ENCODE measurements around the gene BIVM. TPM values are rescaled to one million over a fixed set of nuclear protein-coding genes. Genes with fewer than 3 reads are reported as not detected.

Gene BIVM
- total and polyA plus RNA-seq, 2 donors (not counting 3 experiments of a cell fraction or from before 2014, with no cell fraction given), result 7.7 to 20.3 TPM

- TF ChIP-seq, protein P1, sequence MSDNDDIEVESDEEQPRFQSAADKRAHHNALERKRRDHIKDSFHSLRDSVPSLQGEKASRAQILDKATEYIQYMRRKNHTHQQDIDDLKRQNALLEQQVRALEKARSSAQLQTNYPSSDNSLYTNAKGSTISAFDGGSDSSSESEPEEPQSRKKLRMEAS (IDR thresholded peaks at IDR 0.05; ENCODE audit: insufficient read depth, insufficient read length), result no peak
- TF ChIP-seq JUN (IDR thresholded peaks at IDR 0.05; ENCODE audit: borderline replicate concordance, insufficient read depth, insufficient read length, low read depth) (no peak), EZH2 (IDR thresholded peaks at IDR 0.05; ENCODE audit: borderline replicate concordance, low read depth, low read length, severe bottlenecking) (no peak), GATA2 (IDR thresholded peaks at IDR 0.05; ENCODE audit: insufficient read depth, insufficient read length, low read depth, low read length) (no peak), POLR2AphosphoS5 (IDR thresholded peaks at IDR 0.05; ENCODE audit: insufficient read depth, low read depth, low read length) (no peak), POLR2A (IDR thresholded peaks at IDR 0.05; ENCODE audit: low read depth, low read length) (no peak), FOS (IDR thresholded peaks at IDR 0.05; ENCODE audit: borderline replicate concordance, insufficient read depth, low read length) (no peak), MYC (IDR thresholded peaks at IDR 0.05; ENCODE audit: low read depth, low read length) (no peak)
- DNase-seq (ENCODE audit: low read depth, low spot score), result no peak
- Histone ChIP-seq H3K4me2 (ENCODE audit: insufficient read depth, low read length) (no peak overlapping the region), H3K79me2 (ENCODE audit: control insufficient read depth, insufficient read depth, low read length) (no peaks in the 10 kb centered on the region), H3K9ac (replicated peaks; ENCODE audit: extremely low read depth, insufficient read depth, low read length) (no peak overlapping the region), H3K36me3 (ENCODE audit: control insufficient read depth in 2 of 2, extremely low read depth in 1 of 2, insufficient read depth in 2 of 2, low read length in 2 of 2) (no peaks in the 10 kb centered on the region), H3K27me3 (ENCODE audit: control insufficient read depth in 2 of 2, insufficient read depth in 2 of 2, low read length in 2 of 2) (no peaks in the 10 kb centered on the region), H2AFZ (ENCODE audit: low read depth, low read length) (no peak overlapping the region), H3K27ac (ENCODE audit: insufficient read depth, low read depth, low read length) (no peak overlapping the region), H4K20me1 (replicated peaks; ENCODE audit: control insufficient read depth, extremely low read depth, insufficient read depth, low read length) (no peaks in the 10 kb centered on the region), H3K9me1 (replicated peaks; ENCODE audit: control insufficient read depth, extremely low read depth, insufficient read depth, low read length) (no peaks in the 10 kb centered on the region), H3K9me3 (replicated peaks; ENCODE audit: control insufficient read depth, insufficient read depth, low read length) (no peaks in the 10 kb centered on the region), H3K4me1 (ENCODE audit: control insufficient read depth, extremely low read depth, insufficient read depth, low read length) (no peaks in the 10 kb centered on the region), H3K4me3 (replicated peaks in 1 of 3; ENCODE audit: insufficient read depth in 1 of 3, low read depth in 1 of 3, low read length in 3 of 3) (no peak overlapping the region)
- dilution Hi-C loops (cut with MboI; ENCODE audit: extremely low pct_ligation_motif_present, low sequenced_read_pairs) (no loop called here), intact Hi-C loops (cut with micrococcal nuclease) (no loop called here)
- FAIRE-seq, result no peak
- BruUV-seq (replicated peaks), result no TSS peak
- POLR2A ChIA-PET, result no interaction called here
- CTCF ChIA-PET, result interaction anchor here (1.3 to 2.4 kb wide), 3 partner anchors 10 to 34 kb away, joined by 3 to 7 read pairs (median 3); no protein-coding TSS in a partner anchor
Observed at GRCh38 chr13:102758842-102759241, 40.1 kb upstream of the BIVM start.

- no peaks in the 10 kb centered on the region for H4K20me1 ChIP-seq (replicated peaks; ENCODE audit: control insufficient read depth, extremely low read depth, insufficient read depth, low read length)
- intact Hi-C loops (cut with micrococcal nuclease) (no loop called here), dilution Hi-C loops (cut with MboI; ENCODE audit: extremely low pct_ligation_motif_present, low sequenced_read_pairs) (no loop called here)
- H3K9ac ChIP-seq (replicated peaks; ENCODE audit: extremely low read depth, insufficient read depth, low read length), result no peak overlapping the region
- ChIA-PET CTCF (no interaction called here), POLR2A (no interaction called here)
- H3K9me1 ChIP-seq (replicated peaks; ENCODE audit: control insufficient read depth, extremely low read depth, insufficient read depth, low read length), result no peaks in the 10 kb centered on the region
- no peak overlapping the region for H3K4me3 ChIP-seq (replicated peaks in 1 of 3; ENCODE audit: insufficient read depth in 1 of 3, low read depth in 1 of 3, low read length in 3 of 3)
- H3K27me3 ChIP-seq (ENCODE audit: control insufficient read depth in 2 of 2, insufficient read depth in 2 of 2, low read length in 2 of 2), result no peaks in the 10 kb centered on the region
- H3K9me3 ChIP-seq (replicated peaks; ENCODE audit: control insufficient read depth, insufficient read depth, low read length), result no peaks in the 10 kb centered on the region
- H2AFZ ChIP-seq (ENCODE audit: low read depth, low read length), result no peak overlapping the region
- no peak overlapping the region for H3K4me2 ChIP-seq (ENCODE audit: insufficient read depth, low read length)
- no peaks in the 10 kb centered on the region for H3K36me3 ChIP-seq (ENCODE audit: control insufficient read depth in 2 of 2, extremely low read depth in 1 of 2, insufficient read depth in 2 of 2, low read length in 2 of 2)
- TF ChIP-seq GATA2 (IDR thresholded peaks at IDR 0.05; ENCODE audit: insufficient read depth, insufficient read length, low read depth, low read length), result no peak
- no peak for TF ChIP-seq POLR2AphosphoS5 (IDR thresholded peaks at IDR 0.05; ENCODE audit: insufficient read depth, low read depth, low read length)
- no peak for TF ChIP-seq CTCF (IDR thresholded peaks at IDR 0.05; ENCODE audit: extremely low read depth in 1 of 2, insufficient read depth in 1 of 2, low read depth in 1 of 2, low read length in 2 of 2)
- TF ChIP-seq MYC (IDR thresholded peaks at IDR 0.05; ENCODE audit: low read depth, low read length), result no peak
- TF ChIP-seq, protein P1 (IDR thresholded peaks at IDR 0.05; ENCODE audit: insufficient read depth, insufficient read length), result no peak
- no peak for TF ChIP-seq JUN (IDR thresholded peaks at IDR 0.05; ENCODE audit: borderline replicate concordance, insufficient read depth, insufficient read length, low read depth)
- no peak for TF ChIP-seq EZH2 (IDR thresholded peaks at IDR 0.05; ENCODE audit: borderline replicate concordance, low read depth, low read length, severe bottlenecking)
- TF ChIP-seq FOS (IDR thresholded peaks at IDR 0.05; ENCODE audit: borderline replicate concordance, insufficient read depth, low read length), result no peak
- no peak for TF ChIP-seq POLR2A (IDR thresholded peaks at IDR 0.05; ENCODE audit: low read depth, low read length)
- no TSS peak for BruUV-seq (replicated peaks)
- H3K4me1 ChIP-seq (ENCODE audit: control insufficient read depth, extremely low read depth, insufficient read depth, low read length), result no peaks in the 10 kb centered on the region
- H3K27ac ChIP-seq (ENCODE audit: insufficient read depth, low read depth, low read length), result no peak overlapping the region
- DNase-seq (ENCODE audit: low read depth, low spot score) (no peak), FAIRE-seq (no peak)
- no peaks in the 10 kb centered on the region for H3K79me2 ChIP-seq (ENCODE audit: control insufficient read depth, insufficient read depth, low read length)
Observed at GRCh38 chr13:102761071-102761470, 37.8 kb upstream of the BIVM start.
